Right cardiac atrium (tissue), 5 donors: ENCODE measurements around the gene IL25. TPM values are rescaled to one million over a fixed set of nuclear protein-coding genes. Genes with fewer than 3 reads are reported as not detected.
"Not testable (repeated sequence)": the region's sequence is repeated elsewhere in the genome, so short reads cannot be mapped to it uniquely, and the experiment has no call there.

ENCODE experiments used
- ATAC-seq, 2 donors: fragments of 200-7000 bp; cut with Tn5 transposase; one replicate each; pipeline versions ENCODE4 v1.8.0 to v1.9.1; 2020; ENCODE audit warnings: moderate library complexity in 2 of 2, mild to moderate bottlenecking in 1 of 2
- DNase-seq, 3 donors: peaks; one replicate each; pipeline ENCODE4 v3.0.0-alpha.2; 2020
- H3K27ac ChIP-seq: one replicate; pipeline ENCODE4 v1.5.1; 2013; ENCODE audit warnings: mild to moderate bottlenecking, low read length, control low read depth, moderate library complexity
- H3K27me3 ChIP-seq: one replicate; pipeline ENCODE4 v1.6.1; 2013; ENCODE audit not compliant: control insufficient read depth, insufficient read depth
- H3K4me1 ChIP-seq: one replicate; pipeline ENCODE4 v1.6.1; 2013; ENCODE audit warnings: low read length; ENCODE audit not compliant: control insufficient read depth, insufficient read depth
- H3K4me3 ChIP-seq: one replicate; pipeline ENCODE4 v1.5.1; 2013; ENCODE audit warnings: low read length, control low read depth
- H3K9me3 ChIP-seq: one replicate; pipeline ENCODE4 v1.6.1; 2013; ENCODE audit warnings: low read length; ENCODE audit not compliant: control insufficient read depth
- WGBS: extraction: QIAGEN DNeasy Blood & Tissue Kit; methylation state at CpG from one replicate; pipeline ENCODE4 v1.1.7; 2013; 5-methylcytosine and 5-hydroxymethylcytosine counted together
- intact Hi-C, 4 donors: fragments of 100-400 bp; cut with DNase I; formaldehyde crosslinking; loops; one replicate each; pipeline versions ENCODE4 v1.11.0 to v1.14.0; 2022 to 2023
- polyA plus RNA-seq: library from polyadenylated mRNA; stranded (reverse); fragments of 200-250 nt; gene quantifications from one replicate; pipeline ENCODE4 v1.2.3, GENCODE V29; 2013
- total RNA-seq, 4 donors: library from RNA; stranded (reverse); fragmentation: NEBNext Ultra II Directional; extraction: Animal tissue kit (Norgen Biotek cat#: 25700); gene quantifications; one replicate each; pipeline ENCODE4 v1.2.1, GENCODE V29; 2021
- donor health status: healthy with polysubstance abuse.
- donor health status: DM: no; HTN: yes; CAD: no.
- donor health status: DM: no; HTN: no; CAD: no.
- donor health status: DM: no; HTN: yes; CAD: no; lungs with severe emphysema.
- donor health status: DM: yes; HTN: yes; CAD: no.

Gene IL25
- total and polyA plus RNA-seq, 5 donors: 0.09 TPM; not detected in 4

GRCh38 chr14:23384364-23385080, 11.9 kb downstream of the IL25 start:
- WGBS: 74% methylated on average over 29 of the region's 29 CpGs
- intact Hi-C loops: loop anchor here in 1 of 4 donors (5.0 kb wide), 1 partner anchor 57 kb away; no protein-coding TSS in a partner anchor
- no peaks in the 10 kb centered on the region for H3K4me1 ChIP-seq
- ATAC-seq: no peak
- no peaks in the 10 kb centered on the region for H3K9me3 ChIP-seq
- H3K27me3 ChIP-seq: no peaks in the 10 kb centered on the region
- H3K4me3 ChIP-seq: no peak overlapping the region
- peak in 2 of 3 donors; percentile 46 to 64 for DNase-seq
- no peak overlapping the region for H3K27ac ChIP-seq

DNA sequence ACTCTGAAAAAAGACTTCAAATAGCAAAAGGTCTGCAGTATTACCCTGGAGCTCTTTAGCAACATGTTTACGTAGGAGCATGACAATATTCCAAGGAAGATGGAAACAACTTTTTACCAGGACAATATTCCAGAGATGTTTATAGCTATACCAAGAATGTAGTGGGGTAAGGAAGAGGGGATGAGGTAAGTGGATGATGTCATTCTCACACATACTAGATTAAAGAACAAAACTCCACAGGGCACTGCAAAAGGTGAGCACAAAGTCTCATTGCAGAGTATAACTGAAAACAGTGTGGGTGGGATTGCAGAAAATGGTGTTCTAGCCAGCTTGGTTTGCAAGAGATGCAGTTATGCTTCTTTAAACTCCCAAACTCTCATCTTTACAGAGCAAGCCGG, 12.6 kb downstream of the IL25 start:
- intact Hi-C loops: no loop called here
- WGBS: 72% methylated on average over 2 of the region's 2 CpGs
- no peak for DNase-seq
- no peak overlapping the region for H3K4me3 ChIP-seq
- no peak overlapping the region for H3K27ac ChIP-seq
- no peaks in the 10 kb centered on the region for H3K9me3 ChIP-seq
- ATAC-seq: no peak
- H3K27me3 ChIP-seq: no peaks in the 10 kb centered on the region
- H3K4me1 ChIP-seq: no peaks in the 10 kb centered on the region

- ATAC-seq (no peak), DNase-seq (peak in 2 of 3 donors; percentile 10 to 49)
- Histone ChIP-seq H3K4me1 (no peaks in the 10 kb centered on the region), H3K27ac (no peak overlapping the region), H3K4me3 (no peak overlapping the region), H3K27me3 (no peaks in the 10 kb centered on the region), H3K9me3 (no peaks in the 10 kb centered on the region)
- 80% methylated on average over 18 of the region's 18 CpGs for WGBS
- intact Hi-C loops: no loop called here
Measured at GRCh38 chr14:23385642-23386265, 13.1 kb downstream of the IL25 start.

GRCh38 chr14:23386266-23386657, 13.7 kb downstream of the IL25 start:
- ATAC-seq, H3K4me3 ChIP-seq, H3K4me1 ChIP-seq, intact Hi-C loops, H3K9me3 ChIP-seq, H3K27ac ChIP-seq, H3K27me3 ChIP-seq: not testable (repeated sequence)
- peak; percentile 11 to 44 (median 41) for DNase-seq
- 72% methylated on average over 17 of the region's 17 CpGs for WGBS

GRCh38 chr14:23386999-23387398, 14.4 kb downstream of the IL25 start:
- DNase-seq: no peak
- Histone ChIP-seq H3K4me3 (no peak overlapping the region), H3K27me3 (no peaks in the 10 kb centered on the region), H3K4me1 (no peaks in the 10 kb centered on the region), H3K27ac (no peak overlapping the region), H3K9me3 (no peaks in the 10 kb centered on the region)
- no peak for ATAC-seq
- intact Hi-C loops: no loop called here
- 68% methylated on average over 1 of the region's 1 CpG for WGBS

DNA sequence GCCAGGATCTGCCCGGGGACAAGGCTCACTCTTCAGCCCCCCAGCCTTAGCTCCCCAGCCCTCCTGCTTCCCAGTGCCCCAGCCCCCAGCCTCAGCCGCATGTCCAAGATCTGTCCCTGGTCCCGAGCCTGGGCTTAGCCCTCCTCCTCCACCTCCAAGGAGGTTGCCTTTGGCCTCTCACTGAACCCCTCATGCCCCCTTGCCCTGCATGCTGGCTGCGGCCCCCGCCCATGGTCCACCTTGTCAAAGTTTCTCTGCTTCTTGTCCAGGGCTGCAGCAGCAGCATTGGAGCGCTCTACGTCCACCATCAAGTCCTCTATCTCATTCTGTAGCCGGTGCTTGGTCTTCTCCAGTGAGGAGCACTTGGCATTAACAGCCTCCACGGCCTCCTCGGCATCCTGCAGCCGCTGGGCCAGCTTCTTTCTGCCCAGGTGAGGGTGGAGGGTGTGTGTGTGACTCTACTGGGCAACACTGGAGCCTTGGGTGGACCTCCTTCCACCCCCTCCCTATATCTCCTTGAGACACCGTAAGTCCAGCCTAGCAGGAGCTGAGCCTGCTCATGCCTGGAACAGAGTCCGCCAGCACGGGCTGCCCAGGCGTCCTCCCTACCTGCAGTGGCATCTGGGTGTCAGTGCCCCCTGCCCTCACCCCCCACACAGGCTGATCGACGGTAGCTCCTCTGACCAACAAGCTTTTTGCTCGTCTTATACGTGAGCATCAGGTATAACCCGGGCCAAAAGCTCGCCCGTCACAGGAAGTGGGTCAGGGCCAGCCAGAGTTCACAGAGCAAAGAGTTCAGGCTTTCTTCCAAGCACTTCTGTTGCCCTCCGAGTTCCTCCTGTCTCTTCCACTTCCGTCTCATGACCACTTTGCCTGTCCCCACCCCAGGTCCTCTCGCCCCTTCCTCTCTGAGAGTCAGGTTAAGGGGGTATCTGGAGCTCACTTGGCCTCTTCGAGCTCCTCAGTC, 15.6 kb downstream of the IL25 start:
- H3K9me3 ChIP-seq: no peaks in the 10 kb centered on the region
- intact Hi-C loops: no loop called here
- no peaks in the 10 kb centered on the region for H3K4me1 ChIP-seq
- H3K27me3 ChIP-seq: no peaks in the 10 kb centered on the region
- peak overlapping the region; percentile 4 for H3K27ac ChIP-seq
- DNase-seq (peak in 2 of 3 donors; percentile 21 to 54), ATAC-seq (peak; percentile 0 to 2)
- no peak overlapping the region for H3K4me3 ChIP-seq
- WGBS: 56% methylated on average over 26 of the region's 26 CpGs

GRCh38 chr14:23388996-23389395, 16.4 kb downstream of the IL25 start:
- no peaks in the 10 kb centered on the region for H3K27me3 ChIP-seq
- intact Hi-C loops: no loop called here
- H3K4me1 ChIP-seq: no peaks in the 10 kb centered on the region
- WGBS: 71% methylated on average over 8 of the region's 8 CpGs
- peak overlapping the region; percentile 50 for H3K27ac ChIP-seq
- DNase-seq (peak in 1 of 3 donors; percentile 1), ATAC-seq (peak; percentile 0)
- no peak overlapping the region for H3K4me3 ChIP-seq
- H3K9me3 ChIP-seq: no peaks in the 10 kb centered on the region

- ATAC-seq (peak in 1 of 2 donors; percentile 0), DNase-seq (peak in 2 of 3 donors; percentile 10 to 43)
- Histone ChIP-seq H3K4me3 (no peak overlapping the region), H3K4me1 (no peaks in the 10 kb centered on the region), H3K9me3 (no peaks in the 10 kb centered on the region), H3K27ac (peak overlapping the region; percentile 50), H3K27me3 (no peaks in the 10 kb centered on the region)
- WGBS: 45% methylated on average over 12 of the region's 12 CpGs
- intact Hi-C loops: no loop called here
Measured at GRCh38 chr14:23389396-23389795, 16.8 kb downstream of the IL25 start.

GRCh38 chr14:23389871-23390270, 17.3 kb downstream of the IL25 start:
- H3K27me3 ChIP-seq, H3K9me3 ChIP-seq, H3K4me3 ChIP-seq, H3K4me1 ChIP-seq, intact Hi-C loops: not testable (repeated sequence)
- DNase-seq (peak in 1 of 3 donors; percentile 10), ATAC-seq (peak in 1 of 2 donors; percentile 0)
- WGBS: 73% methylated on average over 4 of the region's 19 CpGs
- H3K27ac ChIP-seq: peak overlapping the region; percentile 50

DNA sequence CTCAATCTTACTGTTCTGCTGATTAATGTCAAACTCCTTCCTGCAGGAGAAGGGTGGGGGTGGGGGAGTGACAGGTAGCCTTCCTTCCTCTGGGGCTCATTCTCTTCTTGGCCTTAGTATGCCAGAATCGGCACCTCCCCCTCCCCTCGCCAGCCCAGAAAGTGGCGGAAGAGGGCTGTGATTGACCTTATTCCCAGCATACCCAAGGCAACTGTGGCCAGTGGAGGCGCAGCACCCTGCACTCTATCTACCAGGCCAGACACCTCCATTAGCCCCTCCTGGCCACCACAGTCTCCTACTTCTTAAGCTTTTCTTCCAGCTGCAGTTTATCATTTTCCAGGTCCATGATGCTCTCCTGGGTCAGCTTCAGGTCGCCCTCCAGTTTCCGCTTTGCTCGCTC, 20.0 kb downstream of the IL25 start:
- DNase-seq (peak in 1 of 3 donors; percentile 30), ATAC-seq (no peak)
- H3K27ac ChIP-seq: peak overlapping the region; percentile 9
- no peaks in the 10 kb centered on the region for H3K4me1 ChIP-seq
- 59% methylated on average over 7 of the region's 7 CpGs for WGBS
- H3K27me3 ChIP-seq: no peaks in the 10 kb centered on the region
- no peaks in the 10 kb centered on the region for H3K9me3 ChIP-seq
- no peak overlapping the region for H3K4me3 ChIP-seq
- intact Hi-C loops: no loop called here
